Esophagus squamous epithelium (tissue), 5 donors: ENCODE data around the gene POLR1E. TPM values are rescaled to one million over a fixed set of nuclear protein-coding genes. Genes with fewer than 3 reads are reported as not detected.

Source experiments
- DNase-seq: peaks from one replicate; lab custom pipeline; 2025; lab: John Stamatoyannopoulos, UW
- H3K27ac ChIP-seq, 4 donors: fragments of 200-600 bp; sonication (generic); one replicate each; pipeline ENCODE4 v1.5.1; 2016 to 2019; ENCODE audit warnings: mild to moderate bottlenecking in 1 of 4
- H3K27me3 ChIP-seq, 4 donors: fragments of 200-600 bp; sonication (generic); 1 replicate in 3 of 4; 2 replicates in 1 of 4; pipeline versions ENCODE4 v1.5.1 to v1.6.0; 2017 to 2021; ENCODE audit warnings: antibody characterized with exemption in 1 of 4
- H3K36me3 ChIP-seq, 3 donors: fragments of 200-600 bp; sonication (generic); one replicate each; pipeline ENCODE4 v1.5.1; 2016 to 2019
- H3K4me1 ChIP-seq, 3 donors: fragments of 200-600 bp; sonication (generic); one replicate each; pipeline ENCODE4 v1.5.1; 2017 to 2019
- H3K4me3 ChIP-seq, 4 donors: fragments of 200-600 bp; sonication (generic); 1 replicate in 3 of 4; 2 replicates in 1 of 4; pipeline ENCODE4 v1.5.1; 2016 to 2019; ENCODE audit warnings: mild to moderate bottlenecking in 2 of 4, moderate library complexity in 1 of 4
- H3K9me3 ChIP-seq, 3 donors: fragments of 200-600 bp; sonication (generic); one replicate each; pipeline ENCODE4 v1.5.1; 2016 to 2019
- POLR2A ChIP-seq, 4 donors: fragments of 450-650 bp; IDR thresholded peaks; one replicate each; pipeline ENCODE4 v1.6.1; 2017; ENCODE audit warnings: antibody characterized with exemption in 4 of 4, mild to moderate bottlenecking in 4 of 4, moderate library complexity in 3 of 4
- WGBS, 2 donors: methylation state at CpG; one replicate each; pipeline ENCODE4 v1.1.5; 2018; 5-methylcytosine and 5-hydroxymethylcytosine counted together
- intact Hi-C: fragments of 100-400 bp; cut with DNase I; formaldehyde crosslinking; loops from one replicate; pipeline ENCODE4 v1.15.0; 2022
- total RNA-seq, 4 donors: library from RNA; depleted of rRNA; stranded (reverse); fragments of >200 nt; gene quantifications; one replicate each; pipeline ENCODE4 v1.1.0, GENCODE V29; 2016
- TF ChIP-seq, protein P1 (sequence below), 6 experiments: fragments of 450-650 bp in 4 of 6; fragments of 200-600 bp in 2 of 6; sonication (generic) in 2 of 6; IDR thresholded peaks; one replicate each; pipeline ENCODE4 v1.5.1; 2016 to 2019; ENCODE audit warnings: antibody characterized with exemption in 6 of 6, mild to moderate bottlenecking in 4 of 6, moderate library complexity in 4 of 6
- donor health status: DM: yes; HTN: yes; CAD: no.

Gene POLR1E
- total RNA-seq, 4 donors from 2014 or later, result 11.6 to 31.1 (median 15.2) TPM

DNA sequence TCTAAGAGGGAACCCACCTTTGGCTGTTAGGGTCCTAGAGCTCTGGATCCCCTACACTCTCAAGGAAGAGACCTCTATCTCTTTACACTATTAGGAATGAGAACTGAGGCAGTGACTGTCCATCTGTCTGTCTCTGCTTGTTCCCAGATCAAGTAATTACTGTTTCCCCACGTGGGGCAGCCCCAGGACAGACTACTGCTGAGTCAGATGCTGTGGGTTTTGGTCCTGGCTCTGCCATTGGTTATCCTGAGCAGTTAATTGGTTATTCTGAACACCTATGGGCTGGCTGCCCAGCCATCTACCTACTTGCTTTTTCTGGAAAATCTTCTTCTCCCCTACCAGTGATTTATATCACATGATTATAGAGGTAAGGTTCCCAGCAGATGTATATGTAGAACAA is 57.1 kb downstream of the POLR1E start:
- TF ChIP-seq POLR2A (IDR thresholded peaks at IDR 0.05), result no peak
- TF ChIP-seq, protein P1, sequence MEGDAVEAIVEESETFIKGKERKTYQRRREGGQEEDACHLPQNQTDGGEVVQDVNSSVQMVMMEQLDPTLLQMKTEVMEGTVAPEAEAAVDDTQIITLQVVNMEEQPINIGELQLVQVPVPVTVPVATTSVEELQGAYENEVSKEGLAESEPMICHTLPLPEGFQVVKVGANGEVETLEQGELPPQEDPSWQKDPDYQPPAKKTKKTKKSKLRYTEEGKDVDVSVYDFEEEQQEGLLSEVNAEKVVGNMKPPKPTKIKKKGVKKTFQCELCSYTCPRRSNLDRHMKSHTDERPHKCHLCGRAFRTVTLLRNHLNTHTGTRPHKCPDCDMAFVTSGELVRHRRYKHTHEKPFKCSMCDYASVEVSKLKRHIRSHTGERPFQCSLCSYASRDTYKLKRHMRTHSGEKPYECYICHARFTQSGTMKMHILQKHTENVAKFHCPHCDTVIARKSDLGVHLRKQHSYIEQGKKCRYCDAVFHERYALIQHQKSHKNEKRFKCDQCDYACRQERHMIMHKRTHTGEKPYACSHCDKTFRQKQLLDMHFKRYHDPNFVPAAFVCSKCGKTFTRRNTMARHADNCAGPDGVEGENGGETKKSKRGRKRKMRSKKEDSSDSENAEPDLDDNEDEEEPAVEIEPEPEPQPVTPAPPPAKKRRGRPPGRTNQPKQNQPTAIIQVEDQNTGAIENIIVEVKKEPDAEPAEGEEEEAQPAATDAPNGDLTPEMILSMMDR (IDR thresholded peaks at IDR 0.05), result no peak
- Histone ChIP-seq H3K4me3 (no peak overlapping the region), H3K4me1 (peaks cover 7 to 43% (median 9%) of the 10 kb centered on the region in 3 donors), H3K36me3 (peaks cover 0 to 26% (median 0%) of the 10 kb centered on the region in 3 donors), H3K9me3 (no peaks in the 10 kb centered on the region), H3K27ac (no peak overlapping the region), H3K27me3 (no peaks in the 10 kb centered on the region)
- intact Hi-C loops, result no loop called here
- DNase-seq, result no peak
- WGBS, 2 donors, result 0 to 29% methylated on average over 1 of the region's 1 CpG

DNA sequence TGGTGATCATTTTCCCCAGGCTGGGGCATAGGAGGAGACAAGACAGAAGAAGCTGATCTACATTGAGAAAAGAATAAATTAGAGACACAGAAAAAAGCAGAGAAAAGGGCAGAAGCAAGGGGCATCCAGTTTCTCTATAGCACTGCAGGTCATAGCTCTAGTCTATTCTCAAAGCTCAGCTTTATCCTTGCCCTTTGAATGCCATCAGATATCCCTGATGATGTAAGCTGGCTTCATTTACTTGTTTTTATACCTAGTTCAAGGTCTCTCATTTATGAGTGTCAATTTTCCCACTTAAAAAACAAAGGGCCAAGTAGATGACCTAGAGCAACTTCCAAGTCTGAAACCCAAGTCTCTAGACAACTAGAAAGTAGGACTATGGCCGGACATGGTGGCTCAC is 57.7 kb downstream of the POLR1E start:
- TF ChIP-seq, protein P1 (IDR thresholded peaks at IDR 0.05), result no peak
- TF ChIP-seq POLR2A (IDR thresholded peaks at IDR 0.05), result no peak
- no peak overlapping the region for H3K27ac ChIP-seq
- H3K27me3 ChIP-seq, result no peaks in the 10 kb centered on the region
- intact Hi-C loops, result no loop called here
- H3K4me3 ChIP-seq, result no peak overlapping the region
- no peak for DNase-seq
- WGBS, 2 donors, result no CpG with 5 or more reads among the region's 1 CpG
- peaks cover 7 to 43% (median 9%) of the 10 kb centered on the region in 3 donors for H3K4me1 ChIP-seq
- peaks cover 0 to 20% (median 0%) of the 10 kb centered on the region in 3 donors for H3K36me3 ChIP-seq
- no peaks in the 10 kb centered on the region for H3K9me3 ChIP-seq

DNA sequence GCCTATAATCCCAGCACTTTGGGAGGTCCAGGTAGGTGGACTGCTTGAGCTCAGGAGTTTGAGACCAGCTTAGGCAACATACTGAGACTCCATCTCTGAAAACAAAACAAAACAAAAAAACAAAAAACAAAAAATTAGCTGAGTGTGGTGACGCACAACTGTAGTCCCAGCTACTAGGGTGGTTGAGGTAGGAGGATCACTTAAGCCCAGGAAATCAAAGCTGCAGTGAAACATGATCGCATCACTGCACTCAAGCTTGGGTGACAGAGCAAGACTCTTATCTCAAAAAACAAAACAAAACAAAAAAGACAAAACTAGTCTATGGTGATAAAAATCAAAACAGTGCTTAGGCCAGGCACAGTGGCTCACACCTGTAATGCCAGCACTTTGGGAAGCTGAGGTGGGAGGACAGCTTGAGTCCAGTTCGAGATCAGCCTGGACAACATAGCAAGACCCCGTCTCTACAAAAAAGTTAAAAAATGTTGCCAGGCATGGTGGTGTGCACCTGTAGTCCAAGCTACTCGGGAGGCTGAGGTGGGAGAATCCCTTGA is 61.7 kb downstream of the POLR1E start:
- WGBS, 2 donors, result 85 to 96% methylated on average over 5 of the region's 5 CpGs
- no peak for DNase-seq
- no peak for TF ChIP-seq POLR2A (IDR thresholded peaks at IDR 0.05)
- TF ChIP-seq, protein P1 (IDR thresholded peaks at IDR 0.05), result no peak
- Histone ChIP-seq H3K36me3 (no peaks in the 10 kb centered on the region), H3K4me3 (no peak overlapping the region), H3K4me1 (peaks cover 0 to 20% (median 0%) of the 10 kb centered on the region in 3 donors), H3K9me3 (no peaks in the 10 kb centered on the region), H3K27ac (no peak overlapping the region), H3K27me3 (no peaks in the 10 kb centered on the region)
- intact Hi-C loops, result no loop called here

DNA sequence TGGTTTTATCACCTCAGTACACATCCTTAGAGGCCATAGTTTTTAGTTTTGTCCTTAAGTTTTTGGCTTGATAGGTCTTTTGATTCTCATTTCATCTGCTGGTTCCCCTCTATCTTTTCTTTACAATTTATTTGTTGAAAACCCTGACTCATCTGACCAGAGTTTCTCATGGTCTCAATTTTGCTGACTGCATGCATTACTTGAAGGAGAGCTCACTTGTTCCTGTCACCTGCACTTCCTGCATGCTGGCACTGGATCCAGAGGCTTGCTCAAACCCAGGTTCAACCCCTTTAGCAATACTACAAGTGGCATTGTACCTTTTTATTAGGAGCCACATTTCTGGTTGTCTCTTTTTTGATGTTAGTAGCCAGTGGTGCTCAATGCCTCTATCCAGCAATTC is 63.8 kb downstream of the POLR1E start:
- TF ChIP-seq POLR2A (IDR thresholded peaks at IDR 0.05), result no peak
- TF ChIP-seq, protein P1 (IDR thresholded peaks at IDR 0.05), result no peak
- Histone ChIP-seq H3K4me3 (no peak overlapping the region), H3K36me3 (no peaks in the 10 kb centered on the region), H3K27ac (no peak overlapping the region), H3K4me1 (peaks cover 0 to 9% (median 0%) of the 10 kb centered on the region in 3 donors), H3K9me3 (no peaks in the 10 kb centered on the region), H3K27me3 (no peaks in the 10 kb centered on the region)
- DNase-seq, result no peak
- intact Hi-C loops, result no loop called here

DNA sequence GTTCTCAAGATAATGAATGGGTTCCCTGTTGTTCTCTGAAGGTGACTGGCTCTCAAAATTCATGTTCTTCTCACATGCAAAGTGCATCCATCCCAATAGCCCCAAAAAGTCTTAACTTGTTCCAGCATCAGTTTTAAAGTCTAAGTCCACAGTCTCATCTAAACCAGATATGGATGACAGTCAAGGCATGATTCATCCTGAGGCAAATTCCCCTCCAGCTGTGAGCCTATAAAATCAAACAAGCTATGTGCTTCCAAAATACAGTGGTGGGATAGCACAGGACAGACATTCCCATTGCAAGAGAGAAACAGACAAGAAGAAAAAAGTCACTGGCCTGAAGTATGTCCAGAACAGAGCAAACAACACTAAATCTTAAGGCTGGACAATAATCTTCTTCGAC is 65.0 kb downstream of the POLR1E start:
- H3K9me3 ChIP-seq, result no peaks in the 10 kb centered on the region
- H3K27ac ChIP-seq, result no peak overlapping the region
- H3K36me3 ChIP-seq, result no peaks in the 10 kb centered on the region
- DNase-seq, result no peak
- intact Hi-C loops, result no loop called here
- H3K4me3 ChIP-seq, result no peak overlapping the region
- WGBS, 2 donors, result 67 to 86% methylated on average over 1 of the region's 1 CpG
- H3K27me3 ChIP-seq, result no peaks in the 10 kb centered on the region
- peaks cover 0 to 9% (median 0%) of the 10 kb centered on the region in 3 donors for H3K4me1 ChIP-seq
- TF ChIP-seq, protein P1 (IDR thresholded peaks at IDR 0.05), result no peak
- no peak for TF ChIP-seq POLR2A (IDR thresholded peaks at IDR 0.05)
